ENCODE measurements around the gene TMEM207.

GRCh38 chr3:190481779-190482178 lies 32.1 kb upstream of the TMEM207 start:
- TF ChIP-seq EZH2 (IDR thresholded peaks at IDR 0.05; ENCODE audit: low read length, missing control alignments) = no peak
- no peak for TF ChIP-seq CTCF (conservative IDR thresholded peaks at IDR 0.05 in 1 of 2, IDR thresholded peaks at IDR 0.05 in 1 of 2; ENCODE audit: low read depth in 1 of 2, low read length in 2 of 2)
